AML-193 (cell line): ENCODE data around the gene TXK.
A peak's percentile ranks its signal among the peaks of the same experiment; 100 is the strongest.

ENCODE experiments used
- DNase-seq, 2 experiments: peaks; one replicate each; lab custom pipeline; 2025; lab: John Stamatoyannopoulos, UW

The TXK gene

DNA sequence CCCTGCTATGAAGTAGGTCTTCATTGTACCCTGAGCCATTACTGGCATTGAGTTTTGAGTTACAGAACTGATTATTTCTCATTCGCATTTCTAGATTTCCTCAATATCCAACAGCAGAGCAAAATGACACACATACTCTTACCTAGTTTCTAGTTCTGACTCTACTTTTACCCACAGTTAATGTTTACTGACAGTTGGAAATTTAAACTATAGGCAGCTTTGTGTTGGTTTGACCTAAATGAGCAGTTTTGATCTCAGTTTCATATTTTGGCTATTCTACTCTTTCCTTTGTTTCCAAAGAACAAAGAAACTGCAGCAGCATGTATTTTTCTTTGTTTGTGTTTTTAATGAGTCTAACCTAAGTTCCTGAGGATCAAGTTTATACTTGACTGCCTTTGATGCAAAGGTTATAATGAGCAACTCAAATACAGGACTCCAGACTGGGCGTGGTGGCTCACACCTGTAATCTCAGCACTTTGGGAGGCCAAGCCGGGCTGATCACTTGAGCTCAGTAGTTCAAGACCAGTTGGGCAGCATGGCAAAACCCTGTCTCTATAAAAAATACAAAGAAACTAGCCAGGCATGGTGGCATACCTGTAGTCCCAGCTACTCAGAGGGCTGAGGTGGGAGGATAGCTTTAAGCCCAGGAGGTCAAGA lies 30.4 kb downstream of the TXK start:
- no peak for DNase-seq

DNA sequence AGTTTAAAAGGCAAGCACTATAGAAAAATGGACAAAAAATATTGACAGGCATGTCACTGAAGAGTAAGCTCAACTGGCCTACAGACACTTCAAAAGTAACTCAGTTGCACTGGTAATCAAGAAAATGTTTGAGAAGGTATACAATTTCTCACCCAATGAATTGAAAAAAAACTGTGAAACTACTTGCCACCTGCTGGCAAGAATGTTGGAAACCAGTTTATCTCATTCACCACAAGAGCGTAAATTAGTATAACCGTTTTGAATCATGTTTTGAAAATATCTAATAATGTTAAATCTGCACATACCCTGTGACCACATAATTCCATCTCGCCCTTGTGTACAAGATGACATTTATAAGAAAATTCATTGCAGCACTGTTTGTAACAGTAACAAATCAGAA lies 31.7 kb downstream of the TXK start:
- no peak for DNase-seq

DNA sequence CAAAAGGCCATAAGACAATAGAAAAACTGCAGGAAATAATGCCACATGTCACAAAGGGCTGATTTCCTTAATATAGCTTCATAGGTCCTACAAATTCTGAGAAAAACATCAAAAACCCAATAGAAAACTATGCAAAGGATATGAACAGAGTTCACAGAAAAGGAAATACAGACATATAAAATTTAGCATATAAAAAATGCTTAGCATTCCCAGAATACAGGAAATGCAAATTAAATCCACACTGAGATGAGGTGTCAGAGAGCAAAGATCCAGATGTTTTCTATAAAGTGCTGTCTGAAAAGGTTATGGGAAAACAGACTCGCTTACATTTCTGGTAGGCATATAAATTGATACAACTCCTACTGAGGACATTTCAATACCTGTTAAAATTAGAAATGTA lies 33.8 kb downstream of the TXK start:
- DNase-seq, result no peak

DNA sequence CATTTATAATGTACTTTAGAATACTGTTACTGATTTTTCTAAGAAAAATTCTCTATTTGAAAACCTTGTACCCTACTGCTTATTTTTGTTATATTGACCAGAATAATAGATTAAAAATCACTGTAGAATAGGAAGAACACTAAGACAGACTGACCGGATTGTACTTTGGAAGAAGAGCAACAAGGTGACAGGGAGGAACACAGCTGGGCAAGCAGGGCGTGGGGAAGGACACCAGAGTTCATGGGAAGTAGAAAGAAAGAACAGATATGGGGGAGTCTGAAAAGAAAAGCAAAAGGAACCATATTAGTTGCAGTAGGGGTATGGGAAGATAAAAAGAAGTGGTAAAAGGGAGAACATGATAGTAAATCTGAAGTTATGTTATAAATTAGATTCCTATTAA lies 38.6 kb downstream of the TXK start:
- no peak for DNase-seq

DNA sequence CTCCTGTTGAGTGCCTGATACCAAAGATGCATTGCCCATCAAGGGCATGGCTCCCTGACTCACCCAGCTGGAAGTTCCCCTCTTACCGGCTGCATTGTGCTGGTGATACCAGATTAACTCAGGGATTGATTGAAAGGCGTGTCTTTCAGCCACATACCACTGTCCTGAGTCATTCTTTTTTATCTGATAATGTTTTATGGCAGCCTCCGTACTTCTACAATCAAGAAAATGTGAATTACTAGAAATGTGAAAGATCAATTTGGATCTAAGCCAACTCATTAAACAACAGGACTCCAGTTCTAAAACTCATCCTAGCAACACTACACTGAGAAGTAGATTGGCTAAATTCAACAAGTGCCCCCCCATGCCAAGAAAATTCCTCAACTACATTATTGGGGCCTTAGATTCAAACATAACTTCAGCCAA lies 40.0 kb downstream of the TXK start:
- no peak for DNase-seq

DNA sequence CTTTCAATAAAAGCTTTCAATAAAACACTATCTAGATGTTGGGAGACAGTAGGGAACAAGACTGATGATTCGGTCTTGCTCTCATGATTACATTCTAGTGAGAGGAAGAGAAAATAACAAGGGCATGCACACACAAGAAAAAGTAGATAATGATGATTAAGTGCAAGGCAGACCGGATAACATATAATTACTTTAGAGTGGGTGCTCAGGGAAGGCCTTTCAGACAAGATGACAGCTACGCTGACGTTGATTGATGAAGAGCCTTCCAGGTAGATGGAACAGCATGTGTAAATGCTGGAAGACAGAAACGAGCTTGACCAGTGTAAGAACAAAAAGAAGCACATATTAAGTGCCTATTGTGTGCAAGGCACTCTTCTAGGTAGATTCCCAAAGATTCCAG lies 43.4 kb downstream of the TXK start:
- DNase-seq, result no peak

DNA sequence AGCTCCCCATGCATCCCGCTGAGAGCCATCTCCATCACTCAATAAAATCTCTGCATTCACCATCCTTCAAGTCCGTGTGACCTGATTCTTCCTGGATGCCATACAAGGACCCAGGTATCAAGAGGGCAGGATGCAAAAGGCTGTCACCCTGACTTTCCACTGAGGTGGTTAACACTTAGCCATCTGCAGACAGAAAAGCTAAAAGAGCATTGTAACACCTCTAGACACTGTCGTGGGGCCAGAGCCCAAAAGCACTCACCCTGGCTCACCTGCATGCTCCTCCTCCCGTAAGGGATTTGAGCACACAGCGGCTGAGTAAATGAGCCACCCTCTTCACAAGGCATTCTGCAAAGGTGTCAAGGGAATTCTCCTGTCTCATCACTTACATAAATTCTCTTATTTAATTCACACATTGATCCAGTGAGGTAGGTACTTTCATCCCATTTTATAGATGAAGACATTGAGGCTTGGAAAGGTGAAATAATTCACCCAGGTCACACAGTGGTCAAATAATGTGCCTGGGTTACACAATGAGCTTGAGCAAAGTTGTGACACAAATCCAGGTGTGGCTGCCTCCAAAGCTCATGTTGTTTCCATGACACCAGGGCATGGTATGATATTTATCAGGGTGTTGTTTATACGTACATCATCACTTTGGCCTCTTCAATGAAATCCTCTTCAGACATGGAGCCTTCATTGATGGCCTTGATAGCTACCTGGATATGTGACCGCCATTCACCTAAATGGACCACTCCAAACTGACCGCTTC lies 48.0 kb downstream of the TXK start:
- DNase-seq, result no peak

DNA sequence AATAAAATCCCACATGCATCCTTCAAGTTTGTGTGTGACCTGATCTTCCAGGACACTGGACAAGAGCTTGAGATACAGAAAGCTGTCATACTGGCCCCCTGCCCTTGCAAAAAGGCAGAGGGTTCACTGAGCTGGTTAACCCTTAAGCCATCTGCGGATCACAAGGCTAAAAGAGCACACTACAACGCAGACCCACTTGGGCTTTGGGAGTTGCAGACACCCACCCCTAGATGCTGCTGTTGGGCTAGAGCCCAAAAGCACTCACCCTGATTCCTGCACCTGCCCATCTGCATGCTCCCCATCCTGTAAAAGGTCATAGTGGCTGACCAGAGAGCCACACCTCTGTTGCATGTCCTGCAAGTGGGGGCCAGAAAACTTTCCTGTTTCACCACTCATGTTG lies 51.1 kb downstream of the TXK start:
- no peak for DNase-seq

DNA sequence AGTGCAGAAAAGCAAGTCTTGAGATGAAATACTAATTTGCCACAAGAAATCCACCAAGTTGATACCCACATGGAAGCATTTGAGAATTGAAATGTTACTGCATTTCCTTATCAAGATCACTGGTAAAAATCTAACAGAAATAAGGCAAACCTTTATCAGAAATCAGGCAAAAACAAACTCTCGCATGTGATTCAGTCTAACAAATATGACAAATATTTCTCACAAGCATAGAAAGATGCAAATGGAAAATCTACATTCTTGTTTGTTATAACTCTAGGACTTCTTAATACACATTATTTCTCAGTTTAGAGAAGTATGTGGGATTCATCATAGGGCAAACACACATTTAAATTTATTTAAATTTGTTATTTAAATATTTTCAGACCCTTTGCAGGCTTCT lies 52.9 kb downstream of the TXK start:
- DNase-seq, result no peak

DNA sequence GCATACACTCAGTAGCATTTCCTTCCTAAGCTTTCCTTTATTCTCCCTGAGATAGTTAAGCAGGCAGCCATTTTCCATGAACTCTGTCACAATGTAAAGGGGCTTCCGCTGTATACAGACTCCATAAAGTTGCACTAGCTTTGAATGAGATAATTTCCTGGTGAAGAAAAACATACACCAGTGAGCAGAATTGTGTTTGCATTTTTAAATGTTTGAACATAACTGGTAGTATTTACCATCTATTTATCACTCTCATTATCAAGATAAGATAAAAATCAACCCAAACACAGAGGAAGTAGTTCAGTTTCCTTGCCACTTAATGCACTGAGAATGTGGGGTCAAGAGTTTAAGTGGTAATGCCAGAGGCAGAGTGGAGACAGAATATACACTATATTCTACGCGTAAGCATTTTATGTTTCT lies 54.1 kb downstream of the TXK start:
- DNase-seq, result no peak

DNA sequence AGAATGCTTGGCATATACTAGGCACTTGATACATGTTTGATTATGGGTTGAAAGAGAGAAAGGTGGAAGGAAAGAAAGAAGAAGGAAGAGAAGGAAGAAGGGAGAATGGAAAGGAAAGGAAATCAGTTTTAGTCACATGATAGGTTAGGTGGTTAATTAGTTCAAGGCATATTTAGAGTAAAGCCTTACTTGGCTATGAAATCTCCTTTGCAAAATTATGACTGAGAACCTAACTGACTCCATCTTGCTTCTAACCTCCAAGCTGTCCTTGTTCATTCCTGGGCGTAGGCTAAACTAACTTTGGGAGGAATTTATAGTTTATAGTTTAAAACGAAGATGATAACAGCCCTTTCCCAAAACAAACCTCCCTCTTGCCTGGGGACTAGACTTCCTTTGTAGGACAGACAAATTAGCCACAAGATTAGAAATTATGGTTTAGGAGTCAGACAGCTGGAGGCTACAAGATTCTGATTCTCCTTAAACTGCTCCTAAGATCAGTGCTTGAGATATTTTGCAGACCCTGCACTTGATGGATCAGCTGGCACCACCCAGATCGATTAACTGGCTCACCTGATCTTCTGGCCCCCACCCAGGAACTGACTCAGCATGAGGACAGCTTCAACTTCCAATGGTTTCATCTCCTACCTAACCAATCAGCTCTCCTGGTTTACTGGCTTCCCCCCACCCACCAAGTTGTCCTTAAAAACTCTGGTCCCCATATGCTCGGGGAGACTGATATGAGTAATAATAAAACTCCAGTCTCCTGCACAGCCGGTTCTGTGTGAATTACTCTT lies 55.0 kb downstream of the TXK start:
- DNase-seq, result no peak

DNA sequence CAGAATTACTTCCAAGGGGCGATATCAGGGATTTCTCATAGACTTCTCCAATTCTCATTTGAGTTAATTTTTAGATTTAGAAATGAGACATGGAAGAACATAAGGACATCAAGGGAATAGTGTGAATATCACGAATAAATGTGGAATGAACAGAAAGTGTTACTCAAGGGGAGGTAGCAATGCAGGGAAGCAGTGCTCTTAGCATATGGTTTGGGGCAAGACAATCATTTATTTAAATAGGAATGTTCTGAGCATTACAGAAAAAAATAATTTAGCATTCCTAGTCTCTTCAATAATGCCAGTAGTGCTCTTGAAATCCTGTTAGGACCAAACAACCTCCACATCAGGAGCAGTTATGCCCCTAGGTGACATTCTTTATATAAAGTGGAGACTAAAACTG lies 55.6 kb downstream of the TXK start:
- no peak for DNase-seq

DNA sequence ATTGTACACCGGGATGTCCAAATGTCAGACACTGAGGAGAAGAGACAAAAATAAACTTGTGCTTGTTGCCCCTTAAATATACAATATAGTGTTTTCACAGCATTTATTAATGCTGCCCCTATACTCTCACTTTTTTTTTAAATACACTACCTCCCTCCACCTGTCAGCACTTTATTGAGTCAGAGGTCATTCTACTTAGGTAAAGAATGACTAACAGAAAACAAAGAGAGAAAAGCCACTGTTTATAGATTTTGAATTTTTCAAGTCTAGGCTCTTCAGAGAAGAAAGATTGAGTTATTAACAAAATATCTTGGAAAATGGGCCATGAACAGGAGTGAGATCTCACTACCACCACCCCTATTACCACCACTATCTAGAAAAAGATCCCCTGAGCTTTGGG lies 59.4 kb downstream of the TXK start:
- no peak for DNase-seq

DNA sequence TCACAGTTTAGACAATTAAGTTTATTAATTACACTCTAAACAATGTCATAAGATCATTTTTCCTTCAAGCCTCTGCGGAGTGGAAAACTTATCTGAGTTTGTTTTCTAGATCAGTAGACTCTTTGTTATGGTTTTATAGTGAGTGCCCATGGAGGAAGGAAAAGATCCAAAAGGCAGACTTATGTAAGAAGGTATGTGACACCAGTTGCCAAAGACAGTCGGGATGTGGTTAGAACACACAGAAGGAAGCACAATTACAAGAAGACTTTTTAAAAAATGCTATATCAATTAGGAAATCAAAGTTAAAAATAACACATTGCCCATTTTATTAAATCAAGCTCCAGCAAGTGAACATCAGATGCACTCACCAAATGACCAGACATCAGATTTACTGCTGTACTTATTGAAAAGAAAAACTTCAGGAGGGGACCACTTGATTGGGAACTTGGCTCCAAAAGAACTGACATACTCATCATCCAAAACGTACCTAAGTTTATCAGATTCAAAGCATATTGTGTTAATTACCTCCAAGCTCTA lies 60.4 kb downstream of the TXK start:
- peak in 1 of 2 experiments; percentile 5 for DNase-seq

DNA sequence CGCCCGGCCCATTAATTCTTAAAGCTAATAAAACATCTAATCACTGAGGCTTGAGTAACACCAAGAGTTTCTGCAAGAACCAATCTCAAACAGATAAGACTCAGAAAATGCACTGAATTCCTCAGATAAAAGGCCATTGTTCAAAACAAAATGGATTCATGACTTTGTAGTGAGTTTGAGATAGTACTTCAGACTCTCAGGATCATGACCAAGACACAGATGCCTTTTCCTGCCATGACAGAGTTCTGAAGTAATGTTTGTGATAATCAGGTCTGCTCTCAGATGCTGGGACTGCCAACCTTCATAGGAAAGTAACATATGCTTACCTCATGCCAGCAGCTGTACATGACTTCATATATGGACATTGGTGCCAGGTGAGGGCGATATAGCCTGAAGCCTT lies 62.9 kb downstream of the TXK start:
- DNase-seq, result no peak

DNA sequence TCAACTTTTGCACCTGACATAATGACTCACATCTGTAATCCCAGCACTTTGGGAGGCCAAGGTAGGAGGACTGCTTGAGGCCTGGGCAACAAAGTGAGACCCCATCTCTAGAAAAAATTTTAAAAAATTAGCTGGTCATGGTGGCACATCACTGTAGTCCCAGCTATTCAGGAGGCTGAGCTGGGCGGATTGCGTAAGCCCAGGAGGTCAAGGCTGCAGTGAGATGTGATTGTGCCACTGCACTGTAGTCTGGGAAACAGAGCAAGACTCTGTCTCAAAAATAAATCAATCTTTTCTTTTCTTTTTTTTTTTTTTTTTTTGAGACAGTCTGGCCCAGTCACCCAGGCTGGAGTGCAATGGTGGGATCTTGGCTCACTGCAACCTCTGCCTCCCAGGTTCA lies 65.0 kb downstream of the TXK start:
- no peak for DNase-seq

DNA sequence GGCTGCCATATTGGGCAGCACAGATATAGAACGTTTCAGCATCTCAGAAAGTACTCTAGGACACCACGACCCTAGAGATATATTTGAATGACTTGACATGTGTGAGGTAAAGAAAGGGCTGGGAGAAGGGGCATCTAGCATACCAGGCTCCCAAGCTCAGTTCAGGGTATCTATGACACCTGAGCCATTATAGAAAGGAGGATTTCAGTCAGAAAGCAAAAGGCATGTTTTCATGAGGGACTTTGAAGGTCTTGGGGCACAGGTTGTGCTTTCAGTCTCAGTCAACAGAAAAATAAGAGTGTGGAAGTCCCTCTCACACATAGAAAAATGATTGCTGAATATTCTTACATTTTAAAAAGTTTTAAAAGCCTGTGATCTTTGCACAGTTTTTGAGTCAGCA lies 65.9 kb downstream of the TXK start:
- no peak for DNase-seq

DNA sequence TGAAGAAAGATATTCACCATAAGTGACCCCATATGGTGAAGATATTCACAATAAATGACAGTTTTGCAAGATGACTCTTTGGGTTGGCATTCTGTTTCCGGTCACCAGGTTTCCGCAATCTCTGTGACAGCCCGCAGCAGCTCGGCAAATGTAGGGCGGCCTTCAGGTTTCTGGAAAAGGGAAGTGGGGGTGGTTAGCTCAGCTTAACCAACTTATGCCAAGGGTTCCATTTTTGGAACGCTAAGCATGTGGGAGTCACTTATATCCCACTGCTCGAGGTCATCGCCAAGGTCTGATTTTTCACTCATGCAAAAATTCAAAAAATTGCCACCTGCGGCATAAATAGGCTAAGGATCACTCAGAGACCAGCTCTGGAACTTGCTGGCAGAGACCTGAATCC lies 66.5 kb downstream of the TXK start:
- no peak for DNase-seq

DNA sequence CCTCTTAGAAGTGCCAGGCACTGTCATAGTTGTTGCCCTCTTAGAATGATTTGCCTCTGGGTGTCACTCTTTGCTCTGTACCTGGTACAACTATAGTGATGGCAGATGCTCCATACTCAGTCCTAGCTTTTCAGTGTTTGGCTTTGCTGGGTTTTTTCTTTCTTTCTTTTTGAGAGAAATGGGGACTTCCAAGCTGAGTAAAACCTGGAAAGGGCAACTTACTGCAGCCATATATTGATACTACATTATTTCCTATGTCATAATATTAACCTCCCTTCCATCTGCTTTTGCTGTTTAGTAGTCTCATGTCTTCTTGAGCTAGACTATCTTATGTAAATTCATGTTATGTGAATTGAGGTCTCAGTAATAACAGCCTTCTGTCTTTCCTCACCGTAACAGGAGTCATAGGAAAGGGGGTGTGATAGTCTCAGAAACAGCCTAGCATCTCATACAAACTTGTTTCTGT lies 68.4 kb downstream of the TXK start:
- no peak for DNase-seq

DNA sequence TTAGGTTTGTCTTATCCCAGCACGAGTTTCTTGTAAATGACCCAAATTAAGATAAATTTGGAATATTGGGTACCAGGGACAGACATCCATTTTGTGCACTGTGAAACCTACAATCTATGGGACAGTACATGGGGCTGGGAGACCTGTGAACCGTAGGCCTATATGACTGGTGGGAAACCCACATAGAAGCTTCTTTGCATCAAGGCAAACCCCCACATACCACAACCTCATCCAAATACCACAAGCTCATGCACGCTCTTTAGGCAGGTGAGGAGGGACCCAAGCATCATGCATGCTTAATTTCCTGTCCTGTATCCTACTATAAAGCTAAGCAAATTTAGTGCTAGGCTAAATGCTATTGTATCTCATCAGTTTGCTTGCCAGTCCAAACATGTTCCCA lies 69.7 kb downstream of the TXK start:
- no peak for DNase-seq

DNA sequence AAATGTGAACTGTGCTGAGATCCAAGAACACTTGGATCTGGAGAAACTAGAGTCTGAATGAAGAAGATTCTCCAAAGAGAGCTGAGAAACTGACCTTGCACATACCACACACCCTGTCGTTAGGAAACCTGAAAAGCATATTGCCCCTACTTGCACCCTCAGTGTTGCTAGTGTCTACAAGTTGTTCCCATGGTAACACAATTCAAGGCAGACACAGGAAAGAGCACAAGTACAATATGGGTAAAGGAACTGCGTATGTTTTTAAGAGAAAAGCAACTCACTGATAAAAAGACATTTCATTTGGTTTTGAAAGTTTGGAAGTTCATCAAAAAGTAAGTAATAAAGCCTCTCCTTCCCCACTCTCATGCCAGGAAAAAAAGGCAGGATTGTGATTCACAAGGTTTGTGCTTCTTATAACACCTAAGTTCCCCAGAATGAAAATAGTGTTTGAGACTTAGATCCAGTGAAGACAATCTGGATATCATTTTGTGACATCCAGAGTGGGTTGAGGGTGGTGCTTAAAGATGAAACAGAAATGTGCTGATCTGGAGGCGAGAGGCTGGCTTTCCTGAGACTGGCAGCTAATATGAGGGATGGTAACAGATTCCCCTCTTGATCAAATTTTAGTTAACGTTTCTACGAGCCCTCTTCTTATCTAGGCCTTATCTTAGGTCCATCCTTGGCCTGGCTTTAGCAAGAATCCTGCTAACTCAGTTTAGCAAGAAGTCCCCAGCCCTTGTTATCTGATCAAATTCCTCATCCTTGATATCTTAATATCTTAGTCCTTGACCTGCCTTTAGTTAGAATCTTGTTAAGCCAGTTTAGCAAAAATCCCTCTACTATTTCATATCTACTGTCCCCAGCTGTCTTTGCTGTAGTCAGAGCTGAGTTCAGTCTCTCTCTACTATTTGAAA lies 75.2 kb downstream of the TXK start:
- no peak for DNase-seq

DNA sequence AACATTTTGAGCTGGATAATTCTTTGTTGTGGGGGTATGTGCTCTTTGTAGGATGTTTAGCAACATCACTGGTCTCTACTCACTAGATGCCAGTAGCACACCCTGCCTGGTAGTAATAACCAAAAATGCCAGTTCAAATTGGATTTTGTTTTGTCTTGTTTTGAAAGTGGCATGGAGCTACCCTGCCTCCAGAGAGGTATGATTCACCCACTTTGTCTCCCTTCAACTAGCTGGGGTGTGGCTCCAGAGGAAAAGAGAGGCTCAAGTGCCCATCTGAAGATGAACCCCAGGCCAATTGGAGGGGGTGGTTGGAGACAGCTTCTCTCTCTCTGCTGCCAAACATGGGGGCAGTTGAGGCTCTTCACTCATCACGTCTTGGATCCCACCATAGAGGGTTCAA lies 83.0 kb downstream of the TXK start:
- no peak for DNase-seq
